ENCODE data around the gene AUH.

Gene AUH

DNA sequence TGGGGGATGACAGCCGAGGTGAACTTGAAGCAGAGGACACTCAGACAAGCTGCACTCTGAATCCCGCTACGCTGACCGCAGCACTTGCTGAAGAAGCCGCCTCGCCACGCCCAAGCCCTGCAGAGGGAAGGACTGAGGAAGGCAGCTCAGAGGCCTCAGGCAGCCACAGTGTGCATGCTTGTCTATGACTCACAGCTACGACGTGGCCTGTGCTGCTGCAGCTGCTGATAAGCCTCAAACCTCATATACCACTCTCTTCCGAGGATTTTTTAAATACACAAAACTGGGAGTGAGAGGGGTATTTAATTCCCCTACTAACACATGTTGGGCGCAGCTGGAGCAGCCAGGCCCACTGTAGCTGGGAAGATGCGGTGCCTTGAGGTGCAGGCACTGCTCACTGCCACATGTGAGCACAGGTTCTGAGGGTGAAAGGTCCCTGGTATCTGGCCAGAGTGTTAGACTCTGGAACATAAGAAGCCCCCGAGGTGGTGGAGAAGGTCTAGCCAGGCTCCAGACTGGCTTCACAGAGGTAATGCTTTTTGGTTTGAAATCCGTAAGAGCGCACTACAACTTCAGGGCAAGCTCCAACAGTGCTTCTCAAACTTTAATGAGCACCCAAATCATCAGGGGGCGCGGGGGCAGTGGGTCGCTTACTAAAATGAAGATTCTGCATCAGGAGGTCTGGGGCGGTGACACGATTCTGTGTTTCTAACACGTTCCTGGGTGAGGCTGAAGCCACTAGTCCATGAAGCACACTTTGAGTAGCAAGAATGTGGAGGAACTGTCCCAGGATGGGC is 196.8 kb downstream of the AUH start:
- peak; percentile 62 for DNase-seq (ENCODE audit: low spot score)

Measured in CD4-positive, alpha-beta T cell treated with Interleukin-15 for 4 hours (primary cell).